ENCODE results near the gene RASSF7. TPM values are rescaled to one million over a fixed set of nuclear protein-coding genes. Genes with fewer than 3 reads are reported as not detected.

Gene RASSF7
- total RNA-seq, 1 experiment from 2014 or later: 13.8 TPM

GRCh38 chr11:610146-610801 is 49.5 kb downstream of the RASSF7 start:
- Histone ChIP-seq H3K9ac (ENCODE audit: low read length) (no peak overlapping the region), H3K9me3 (ENCODE audit: low read length) (no peaks in the 10 kb centered on the region), H3K4me1 (ENCODE audit: low read length) (peaks cover 17% of the 10 kb centered on the region), H4K20me1 (ENCODE audit: insufficient read depth, low read depth, low read length) (peaks cover 25% of the 10 kb centered on the region; the same call in 1 of the 2 replicates), H3K79me2 (ENCODE audit: low read length) (no peaks in the 10 kb centered on the region), H3K27me3 (ENCODE audit: low read length) (no peaks in the 10 kb centered on the region), H2AFZ (ENCODE audit: low read length) (no peak overlapping the region), H3K9me2 (replicated peaks; ENCODE audit: insufficient read depth, low read length) (no peaks in the 10 kb centered on the region), H3K4me2 (ENCODE audit: low read depth, low read length, poor library complexity, severe bottlenecking) (no peak overlapping the region), H3K27ac (ENCODE audit: low read length) (no peak overlapping the region), H3K4me3 (ENCODE audit: low read length) (no peak overlapping the region), H3K36me3 (ENCODE audit: insufficient read depth, low read length) (peaks cover under 1% of the 10 kb centered on the region; the same call in 1 of the 2 replicates)
- DNase-seq: no peak

- DNase-seq: no peak
These were observed 50.5 kb downstream of the RASSF7 start for GRCh38 chr11:611001-611996.

GRCh38 chr11:612201-612960 is 51.6 kb downstream of the RASSF7 start:
- H3K4me2 ChIP-seq (ENCODE audit: low read depth, low read length, poor library complexity, severe bottlenecking): no peak overlapping the region
- H2AFZ ChIP-seq (ENCODE audit: low read length): no peak overlapping the region
- H3K4me1 ChIP-seq (ENCODE audit: low read length): peaks cover 27% of the 10 kb centered on the region
- H3K27ac ChIP-seq (ENCODE audit: low read length): no peak overlapping the region
- H3K4me3 ChIP-seq (ENCODE audit: low read length): no peak overlapping the region
- no peaks in the 10 kb centered on the region for H3K27me3 ChIP-seq (ENCODE audit: low read length)
- DNase-seq: peak; percentile 74
- H3K36me3 ChIP-seq (ENCODE audit: insufficient read depth, low read length): no peaks in the 10 kb centered on the region; the same call in 1 of the 2 replicates
- peaks cover 27% of the 10 kb centered on the region; the same call in 1 of the 2 replicates for H4K20me1 ChIP-seq (ENCODE audit: insufficient read depth, low read depth, low read length)
- peaks cover 7% of the 10 kb centered on the region; the same call in 1 of the 2 replicates for H3K79me2 ChIP-seq (ENCODE audit: low read length)
- H3K9me3 ChIP-seq (ENCODE audit: low read length): no peaks in the 10 kb centered on the region
- H3K9me2 ChIP-seq (replicated peaks; ENCODE audit: insufficient read depth, low read length): no peaks in the 10 kb centered on the region
- no peak overlapping the region for H3K9ac ChIP-seq (ENCODE audit: low read length)

More at GRCh38 chr11:611001-611996, 50.5 kb downstream of the RASSF7 start:
- no peaks in the 10 kb centered on the region; the same call in 1 of the 2 replicates for H3K36me3 ChIP-seq (ENCODE audit: insufficient read depth, low read length)
- H3K4me3 ChIP-seq (ENCODE audit: low read length): no peak overlapping the region
- no peaks in the 10 kb centered on the region for H3K9me2 ChIP-seq (replicated peaks; ENCODE audit: insufficient read depth, low read length)
- H3K4me2 ChIP-seq (ENCODE audit: low read depth, low read length, poor library complexity, severe bottlenecking): no peak overlapping the region
- H3K79me2 ChIP-seq (ENCODE audit: low read length): no peaks in the 10 kb centered on the region
- H3K4me1 ChIP-seq (ENCODE audit: low read length): peaks cover 23% of the 10 kb centered on the region
- H2AFZ ChIP-seq (ENCODE audit: low read length): no peak overlapping the region
- no peaks in the 10 kb centered on the region for H3K27me3 ChIP-seq (ENCODE audit: low read length)
- no peak overlapping the region for H3K27ac ChIP-seq (ENCODE audit: low read length)
- no peak overlapping the region for H3K9ac ChIP-seq (ENCODE audit: low read length)
- no peaks in the 10 kb centered on the region for H3K9me3 ChIP-seq (ENCODE audit: low read length)
- H4K20me1 ChIP-seq (ENCODE audit: insufficient read depth, low read depth, low read length): peaks cover 27% of the 10 kb centered on the region; the same call in 1 of the 2 replicates

GRCh38 chr11:612961-613300 is 52.2 kb downstream of the RASSF7 start:
- H3K4me1 ChIP-seq (ENCODE audit: low read length): peaks cover 27% of the 10 kb centered on the region
- peaks cover 27% of the 10 kb centered on the region; the same call in 1 of the 2 replicates for H4K20me1 ChIP-seq (ENCODE audit: insufficient read depth, low read depth, low read length)
- no peak overlapping the region for H2AFZ ChIP-seq (ENCODE audit: low read length)
- H3K4me3 ChIP-seq (ENCODE audit: low read length): no peak overlapping the region
- no peaks in the 10 kb centered on the region for H3K9me3 ChIP-seq (ENCODE audit: low read length)
- no peak for DNase-seq
- no peaks in the 10 kb centered on the region for H3K27me3 ChIP-seq (ENCODE audit: low read length)
- no peak overlapping the region for H3K9ac ChIP-seq (ENCODE audit: low read length)
- no peak overlapping the region for H3K27ac ChIP-seq (ENCODE audit: low read length)
- no peaks in the 10 kb centered on the region; the same call in 1 of the 2 replicates for H3K36me3 ChIP-seq (ENCODE audit: insufficient read depth, low read length)
- H3K79me2 ChIP-seq (ENCODE audit: low read length): peaks cover 7% of the 10 kb centered on the region; the same call in 1 of the 2 replicates
- no peak overlapping the region for H3K4me2 ChIP-seq (ENCODE audit: low read depth, low read length, poor library complexity, severe bottlenecking)
- H3K9me2 ChIP-seq (replicated peaks; ENCODE audit: insufficient read depth, low read length): no peaks in the 10 kb centered on the region

- H3K9me2 ChIP-seq (replicated peaks; ENCODE audit: insufficient read depth, low read length): no peaks in the 10 kb centered on the region
- H3K9me3 ChIP-seq (ENCODE audit: low read length): no peaks in the 10 kb centered on the region
- H2AFZ ChIP-seq (ENCODE audit: low read length): no peak overlapping the region
- DNase-seq: peak; percentile 86
- H3K27ac ChIP-seq (ENCODE audit: low read length): no peak overlapping the region
- H3K79me2 ChIP-seq (ENCODE audit: low read length): peaks cover 7% of the 10 kb centered on the region; the same call in 1 of the 2 replicates
- peak overlapping the region; percentile 21; the same call in 1 of the 2 replicates for H3K9ac ChIP-seq (ENCODE audit: low read length)
- H3K4me2 ChIP-seq (ENCODE audit: low read depth, low read length, poor library complexity, severe bottlenecking): peak overlapping the region; percentile 50
- no peaks in the 10 kb centered on the region for H3K27me3 ChIP-seq (ENCODE audit: low read length)
- peaks cover 27% of the 10 kb centered on the region; the same call in 1 of the 2 replicates for H4K20me1 ChIP-seq (ENCODE audit: insufficient read depth, low read depth, low read length)
- H3K4me1 ChIP-seq (ENCODE audit: low read length): peaks cover 27% of the 10 kb centered on the region
- H3K4me3 ChIP-seq (ENCODE audit: low read length): no peak overlapping the region; the same call in 1 of the 2 replicates
- H3K36me3 ChIP-seq (ENCODE audit: insufficient read depth, low read length): no peaks in the 10 kb centered on the region; the same call in 1 of the 2 replicates
These were observed 52.7 kb downstream of the RASSF7 start for GRCh38 chr11:613369-613968.

Small RNAs within 50 kb of the gene (small RNA-seq; reads per million reads assigned to genes)
- 188 reads per million, percentile 99 among the genes with 10 or more reads in this experiment for gene MIR210

Other genes starting within 250 kb of the RASSF7 start
- gene IFITM1, start 246.9 kb upstream of the RASSF7 start, total RNA-seq (2014; rRNA removed; shearing (Covaris generic); ENCODE audit: low replicate concordance): 125 and 216 TPM in 2 replicates
- gene IFITM3, start 240.1 kb upstream of the RASSF7 start, total RNA-seq (2014; rRNA removed; shearing (Covaris generic); ENCODE audit: low replicate concordance): 1.7 TPM in 1 of 2 replicates, not detected in the other
- not detected in 2 replicates for gene B4GALNT4, start 191.5 kb upstream of the RASSF7 start, total RNA-seq (2014; rRNA removed; shearing (Covaris generic); ENCODE audit: low replicate concordance)
- gene PKP3, start 166.8 kb upstream of the RASSF7 start, total RNA-seq (2014; rRNA removed; shearing (Covaris generic); ENCODE audit: low replicate concordance): 0.76 TPM in 1 of 2 replicates, not detected in the other
- 28.9 and 34.6 TPM in 2 replicates for gene SIGIRR, start 146.0 kb upstream of the RASSF7 start, total RNA-seq (2014; rRNA removed; shearing (Covaris generic); ENCODE audit: low replicate concordance)
- 1.4 and 2.2 TPM in 2 replicates for gene ANO9, start 119.0 kb upstream of the RASSF7 start, total RNA-seq (2014; rRNA removed; shearing (Covaris generic); ENCODE audit: low replicate concordance)
- 13.5 and 25.4 TPM in 2 replicates for gene PTDSS2, start 110.7 kb upstream of the RASSF7 start, total RNA-seq (2014; rRNA removed; shearing (Covaris generic); ENCODE audit: low replicate concordance)
- gene RNH1, start 53.7 kb upstream of the RASSF7 start, total RNA-seq (2014; rRNA removed; shearing (Covaris generic); ENCODE audit: low replicate concordance): 59.4 and 107 TPM in 2 replicates
- gene HRAS, start 25.4 kb upstream of the RASSF7 start, total RNA-seq (2014; rRNA removed; shearing (Covaris generic); ENCODE audit: low replicate concordance): 8.5 and 53.1 TPM in 2 replicates
- 0.37 and 4.6 TPM in 2 replicates for gene LRRC56, start 23.4 kb upstream of the RASSF7 start, total RNA-seq (2014; rRNA removed; shearing (Covaris generic); ENCODE audit: low replicate concordance)
- gene LMNTD2, start 232 bp upstream of the RASSF7 start, total RNA-seq (2014; rRNA removed; shearing (Covaris generic); ENCODE audit: low replicate concordance): 6.2 and 14.3 TPM in 2 replicates
- 8.7 and 20.9 TPM in 2 replicates for gene PHRF1, start 15.5 kb downstream of the RASSF7 start, total RNA-seq (2014; rRNA removed; shearing (Covaris generic); ENCODE audit: low replicate concordance)
- gene IRF7, start 55.0 kb downstream of the RASSF7 start, total RNA-seq (2014; rRNA removed; shearing (Covaris generic); ENCODE audit: low replicate concordance): 34.6 and 53.5 TPM in 2 replicates
- 0.04 TPM in 1 of 2 replicates, not detected in the other for gene CDHR5, start 64.0 kb downstream of the RASSF7 start, total RNA-seq (2014; rRNA removed; shearing (Covaris generic); ENCODE audit: low replicate concordance)
- not detected in 2 replicates for gene SCT, start 66.2 kb downstream of the RASSF7 start, total RNA-seq (2014; rRNA removed; shearing (Covaris generic); ENCODE audit: low replicate concordance)
- gene DRD4, start 76.3 kb downstream of the RASSF7 start, total RNA-seq (2014; rRNA removed; shearing (Covaris generic); ENCODE audit: low replicate concordance): not detected in 2 replicates
- 35.9 and 57.3 TPM in 2 replicates for gene DEAF1, start 134.3 kb downstream of the RASSF7 start, total RNA-seq (2014; rRNA removed; shearing (Covaris generic); ENCODE audit: low replicate concordance)
- 25.4 and 32.8 TPM in 2 replicates for gene TMEM80, start 134.8 kb downstream of the RASSF7 start, total RNA-seq (2014; rRNA removed; shearing (Covaris generic); ENCODE audit: low replicate concordance)
- gene EPS8L2, start 145.3 kb downstream of the RASSF7 start, total RNA-seq (2014; rRNA removed; shearing (Covaris generic); ENCODE audit: low replicate concordance): 2.3 and 10.4 TPM in 2 replicates
- 127 and 177 TPM in 2 replicates for gene TALDO1, start 186.5 kb downstream of the RASSF7 start, total RNA-seq (2014; rRNA removed; shearing (Covaris generic); ENCODE audit: low replicate concordance)
- gene GATD1, start 216.5 kb downstream of the RASSF7 start, total RNA-seq (2014; rRNA removed; shearing (Covaris generic); ENCODE audit: low replicate concordance): 43.6 and 61.0 TPM in 2 replicates
- gene CEND1, start 229.1 kb downstream of the RASSF7 start, total RNA-seq (2014; rRNA removed; shearing (Covaris generic); ENCODE audit: low replicate concordance): 19.8 and 50.0 TPM in 2 replicates
- 9.3 and 23.4 TPM in 2 replicates for gene SLC25A22, start 237.3 kb downstream of the RASSF7 start, total RNA-seq (2014; rRNA removed; shearing (Covaris generic); ENCODE audit: low replicate concordance)
- gene PIDD1, start 244.3 kb downstream of the RASSF7 start, total RNA-seq (2014; rRNA removed; shearing (Covaris generic); ENCODE audit: low replicate concordance): 26.2 and 26.6 TPM in 2 replicates
- 774 and 1,042 TPM in 2 replicates for gene RPLP2, start 249.0 kb downstream of the RASSF7 start, total RNA-seq (2014; rRNA removed; shearing (Covaris generic); ENCODE audit: low replicate concordance)